Measurements from ENCODE around the gene SHH.

DNA sequence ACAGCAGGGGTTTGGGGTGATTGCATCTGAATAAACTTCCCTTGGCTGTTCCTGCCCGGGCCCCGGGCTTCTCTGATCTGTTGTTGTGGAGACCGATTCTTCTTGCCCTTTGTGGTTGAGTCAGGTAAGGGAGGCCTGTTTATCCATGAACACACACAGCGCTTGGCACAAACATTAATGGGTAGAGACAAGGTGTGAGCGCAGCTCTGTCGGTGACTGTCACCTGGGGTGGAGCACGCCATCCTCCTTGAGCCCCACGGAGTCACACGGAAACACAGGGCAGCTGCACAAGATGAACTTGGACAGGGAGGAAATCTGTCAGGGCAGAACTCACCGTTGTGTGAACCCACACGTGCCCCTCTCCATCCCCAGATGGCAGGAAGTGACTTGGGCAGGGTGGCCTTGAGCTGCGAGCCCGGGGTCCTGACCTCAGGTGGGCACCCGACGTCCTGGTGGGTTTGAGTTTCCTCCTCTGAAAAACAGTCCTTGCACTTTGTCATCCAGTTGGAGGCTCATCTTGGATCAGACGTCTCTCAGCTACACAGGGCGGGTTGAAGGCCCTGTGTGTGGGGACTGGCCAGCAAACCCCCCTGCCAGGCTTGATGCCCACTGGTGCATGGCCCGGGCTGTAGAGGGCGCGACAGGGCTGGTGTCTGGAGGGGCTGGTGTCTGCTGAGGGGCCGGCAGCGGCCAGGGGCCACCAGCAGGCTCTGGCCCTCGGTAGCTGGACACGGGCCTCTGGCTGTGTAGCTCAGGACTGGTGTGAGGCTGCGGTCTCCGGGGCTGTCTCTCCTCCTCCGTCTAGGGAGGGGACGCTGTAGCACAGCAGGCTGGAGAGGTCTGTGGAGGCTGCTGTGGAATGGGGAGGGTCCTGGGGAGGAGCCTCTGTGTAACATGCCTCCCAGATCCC is 24.2 kb upstream of the SHH start:
- TF ChIP-seq, protein P1, sequence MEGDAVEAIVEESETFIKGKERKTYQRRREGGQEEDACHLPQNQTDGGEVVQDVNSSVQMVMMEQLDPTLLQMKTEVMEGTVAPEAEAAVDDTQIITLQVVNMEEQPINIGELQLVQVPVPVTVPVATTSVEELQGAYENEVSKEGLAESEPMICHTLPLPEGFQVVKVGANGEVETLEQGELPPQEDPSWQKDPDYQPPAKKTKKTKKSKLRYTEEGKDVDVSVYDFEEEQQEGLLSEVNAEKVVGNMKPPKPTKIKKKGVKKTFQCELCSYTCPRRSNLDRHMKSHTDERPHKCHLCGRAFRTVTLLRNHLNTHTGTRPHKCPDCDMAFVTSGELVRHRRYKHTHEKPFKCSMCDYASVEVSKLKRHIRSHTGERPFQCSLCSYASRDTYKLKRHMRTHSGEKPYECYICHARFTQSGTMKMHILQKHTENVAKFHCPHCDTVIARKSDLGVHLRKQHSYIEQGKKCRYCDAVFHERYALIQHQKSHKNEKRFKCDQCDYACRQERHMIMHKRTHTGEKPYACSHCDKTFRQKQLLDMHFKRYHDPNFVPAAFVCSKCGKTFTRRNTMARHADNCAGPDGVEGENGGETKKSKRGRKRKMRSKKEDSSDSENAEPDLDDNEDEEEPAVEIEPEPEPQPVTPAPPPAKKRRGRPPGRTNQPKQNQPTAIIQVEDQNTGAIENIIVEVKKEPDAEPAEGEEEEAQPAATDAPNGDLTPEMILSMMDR (IDR thresholded peaks at IDR 0.05): no peak
- TF ChIP-seq ZNF263 (CRISPR knock-in tag; IDR thresholded peaks at IDR 0.05; ENCODE audit: low read depth): no peak

All from WTC11 (cell line).